ENCODE data around the gene SPRYD7.
A peak's percentile ranks its signal among the peaks of the same experiment; 100 is the strongest.
"Not testable (repeated sequence)": the region's sequence is repeated elsewhere in the genome, so short reads cannot be mapped to it uniquely, and the experiment has no call there.

The SPRYD7 gene

GRCh38 chr13:49936075-49936967, at the start of gene SPRYD7:
Gene SPRYD7, minus strand, starts transcription at chr13:49936340. Its CDS starts 105 bp downstream, at chr13:49936235.
- peak; percentile 88 for DNase-seq

- no peak for DNase-seq
These were observed 49.0 kb upstream of the SPRYD7 start for GRCh38 chr13:49985129-49985528.

GRCh38 chr13:49980266-49980665, 44.1 kb upstream of the SPRYD7 start:
- no peak for DNase-seq

GRCh38 chr13:49977992-49978391, 41.9 kb upstream of the SPRYD7 start:
- DNase-seq: no peak

GRCh38 chr13:49976314-49977258, 40.4 kb upstream of the SPRYD7 start:
- DNase-seq: peak; percentile 20

GRCh38 chr13:49975826-49976225, 39.7 kb upstream of the SPRYD7 start:
- no peak for DNase-seq

GRCh38 chr13:49972709-49973108, 36.6 kb upstream of the SPRYD7 start:
- DNase-seq: no peak

GRCh38 chr13:49967456-49967855, 31.3 kb upstream of the SPRYD7 start:
- DNase-seq: no peak

GRCh38 chr13:49958321-49958720, 22.2 kb upstream of the SPRYD7 start:
- DNase-seq: no peak

GRCh38 chr13:49956131-49956530, 20.0 kb upstream of the SPRYD7 start:
- DNase-seq: no peak

- DNase-seq: no peak
These were observed 18.7 kb upstream of the SPRYD7 start for GRCh38 chr13:49954674-49955455.

GRCh38 chr13:49953560-49953959, 17.4 kb upstream of the SPRYD7 start:
- DNase-seq: no peak

- no peak for DNase-seq
These were observed 15.8 kb upstream of the SPRYD7 start for GRCh38 chr13:49951754-49952535.

- DNase-seq: not testable (repeated sequence)
These were observed 12.7 kb upstream of the SPRYD7 start for GRCh38 chr13:49948777-49949270.

- DNase-seq: no peak
These were observed 3.2 kb upstream of the SPRYD7 start for GRCh38 chr13:49939321-49939720.

GRCh38 chr13:49938921-49939320, 2.8 kb upstream of the SPRYD7 start:
- DNase-seq: no peak

GRCh38 chr13:49938314-49938713, 2.2 kb upstream of the SPRYD7 start:
- no peak for DNase-seq

- no peak for DNase-seq
These were observed 781 bp upstream of the SPRYD7 start for GRCh38 chr13:49936968-49937273.

- DNase-seq: no peak
These were observed 717 bp downstream of the SPRYD7 start for GRCh38 chr13:49935171-49936074.

GRCh38 chr13:49933511-49933910, 2.6 kb downstream of the SPRYD7 start:
- no peak for DNase-seq

- no peak for DNase-seq
These were observed 3.3 kb downstream of the SPRYD7 start for GRCh38 chr13:49932868-49933267.
